ENCODE results near the gene TCF3. TPM values are rescaled to one million over a fixed set of nuclear protein-coding genes. Genes with fewer than 3 reads are reported as not detected.

TCF3 gene
- total RNA-seq, 1 experiment from 2014 or later: 304 TPM

- Histone ChIP-seq H2BK120ac (ENCODE audit: low read depth, low read length, poor library complexity, severe bottlenecking) (no peak overlapping the region), H3K56ac (ENCODE audit: insufficient read length, low read depth, low read length) (no peak overlapping the region), H3K23me2 (ENCODE audit: insufficient read length, low read depth, low read length, poor library complexity, severe bottlenecking) (no peaks in the 10 kb centered on the region), H2AFZ (ENCODE audit: low read length) (no peak overlapping the region), H3K4me1 (ENCODE audit: insufficient read depth, low read length) (no peaks in the 10 kb centered on the region), H4K5ac (ENCODE audit: insufficient read length, low read depth, low read length) (no peak overlapping the region), H2AK5ac (ENCODE audit: insufficient read length, low read length) (no peak overlapping the region), H3K27me3 (ENCODE audit: insufficient read depth, low read length) (no peaks in the 10 kb centered on the region; the same call in 1 of the 2 replicates), H3K79me1 (ENCODE audit: insufficient read depth, low read depth, low read length, poor library complexity, severe bottlenecking) (no peaks in the 10 kb centered on the region), H3K4ac (ENCODE audit: low read depth, low read length) (no peak overlapping the region), H3T11ph (ENCODE audit: low read length) (no peak overlapping the region), H3K27ac (ENCODE audit: insufficient read length, low read depth, low read length) (no peak overlapping the region), H4K20me1 (ENCODE audit: control insufficient read depth, insufficient read depth, insufficient read length) (no peaks in the 10 kb centered on the region), H2BK12ac (ENCODE audit: insufficient read length, low read depth, low read length) (no peak overlapping the region), H3K9ac (ENCODE audit: extremely low read depth, insufficient read length, low read length) (no peak overlapping the region), H3K79me2 (ENCODE audit: insufficient read depth, low read length) (no peaks in the 10 kb centered on the region), H2BK5ac (ENCODE audit: insufficient read length, low read length) (no peak overlapping the region), H3K18ac (ENCODE audit: insufficient read length, low read depth, low read length) (no peak overlapping the region), H3K14ac (ENCODE audit: insufficient read depth, low read length) (peak overlapping the region; percentile 47; the same call in 1 of the 2 replicates), H4K8ac (replicated peaks; ENCODE audit: insufficient read length, low read depth, low read length) (no peak overlapping the region), H3K23ac (ENCODE audit: insufficient read length, low read depth, low read length) (no peak overlapping the region), H3K4me2 (ENCODE audit: insufficient read depth, insufficient read length, low read length) (no peak overlapping the region), H2BK20ac (ENCODE audit: low read depth, low read length, poor library complexity, severe bottlenecking) (no peak overlapping the region), H2BK15ac (ENCODE audit: low read depth, low read length) (no peak overlapping the region), H4K91ac (ENCODE audit: insufficient read length, low read depth, low read length) (no peak overlapping the region), H3K9me3 (ENCODE audit: control insufficient read depth, low read depth, low read length) (peaks cover 6% of the 10 kb centered on the region)
- H3K27me3 Mint-ChIP-seq (ENCODE audit: low read depth): peaks cover 59% of the 10 kb centered on the region
- peaks cover 0 to 5% of the 10 kb centered on the region in 2 experiments; a peak in 1 of 4 replicates for H3K4me1 Mint-ChIP-seq
- peaks cover 10% of the 10 kb centered on the region in 2 experiments for H3K9me3 Mint-ChIP-seq
- DNase-seq: no peak
- H3K27ac Mint-ChIP-seq: no peak overlapping the region
- H3K36me3 Mint-ChIP-seq (ENCODE audit: insufficient read depth in 1 of 3, low read depth in 3 of 3): peaks cover 3 to 8% (median 4%) of the 10 kb centered on the region in 3 experiments; a peak in 3 of 7 replicates
- H3K4me3 Mint-ChIP-seq: no peak overlapping the region
- no peak for TF ChIP-seq CTCF (conservative IDR thresholded peaks at IDR 0.05)
- WGBS (ENCODE audit: extremely low coverage, insufficient read length, low lambda C conversion rate): no CpG with 5 or more reads among the region's 31 CpGs
These were observed 47.8 kb upstream of the TCF3 start for GRCh38 chr19:1699998-1700732.

Measured in H9 (cell line).